PFSK-1 (cell line): ENCODE data around the gene PSD.

Experiments
- FOXP2 ChIP-seq: optimal IDR thresholded peaks from 2 replicates; pipeline ENCODE3; 2011; ENCODE audit warnings: borderline replicate concordance, control low read depth, inconsistent platforms; ENCODE audit not compliant: insufficient read depth; ENCODE audit errors: extremely low read length, extremely low read depth
- POLR2AphosphoS5 ChIP-seq: IDR thresholded peaks from 2 replicates; pipeline ENCODE4 v1.6.1; 2012; ENCODE audit warnings: low read depth, mild to moderate bottlenecking, control low read depth, low read length, moderate library complexity
- SIN3A ChIP-seq: IDR thresholded peaks from 2 replicates; pipeline ENCODE4 v1.6.1; 2012; ENCODE audit warnings: mild to moderate bottlenecking, low read length, moderate library complexity, borderline replicate concordance; ENCODE audit not compliant: insufficient read depth
- TAF1 ChIP-seq: IDR thresholded peaks from 2 replicates; pipeline ENCODE4 v1.6.1; 2012; ENCODE audit warnings: low read length, control low read depth, borderline replicate concordance; ENCODE audit not compliant: insufficient read depth
- TF ChIP-seq, protein P1 (sequence below), 2 experiments: IDR thresholded peaks; 2 replicates each; pipeline versions ENCODE4 v1.6.1 to v1.8.0; 2011 to 2012; ENCODE audit warnings: low read depth in 2 of 2, low read length in 2 of 2, control low read depth in 1 of 2, inconsistent platforms in 1 of 2, mild to moderate bottlenecking in 1 of 2, moderate library complexity in 1 of 2; ENCODE audit not compliant: insufficient read depth in 1 of 2

The PSD gene

DNA sequence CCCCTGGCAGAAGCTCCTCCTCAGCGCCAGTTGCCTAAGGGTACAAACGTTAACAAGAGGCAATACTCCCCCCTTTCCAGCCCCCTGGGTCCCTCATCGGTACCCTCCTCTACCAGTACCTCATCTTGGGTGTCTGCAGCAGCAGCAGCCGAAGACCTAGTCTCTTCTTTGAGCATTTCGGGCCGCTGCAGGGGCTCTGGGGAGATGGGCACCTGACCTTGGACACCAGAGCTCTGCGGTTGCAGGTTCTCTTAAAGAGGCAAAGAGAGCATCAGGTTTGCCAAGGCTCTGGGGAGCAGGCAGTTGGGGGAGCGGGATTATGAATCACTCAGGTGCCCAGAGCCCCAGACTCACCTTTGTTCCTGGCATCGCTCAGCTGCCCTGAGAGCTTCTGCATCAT is 5.6 kb upstream of the PSD start:
- TF ChIP-seq SIN3A = no peak
- TF ChIP-seq FOXP2 = no peak
- TF ChIP-seq, protein P1, sequence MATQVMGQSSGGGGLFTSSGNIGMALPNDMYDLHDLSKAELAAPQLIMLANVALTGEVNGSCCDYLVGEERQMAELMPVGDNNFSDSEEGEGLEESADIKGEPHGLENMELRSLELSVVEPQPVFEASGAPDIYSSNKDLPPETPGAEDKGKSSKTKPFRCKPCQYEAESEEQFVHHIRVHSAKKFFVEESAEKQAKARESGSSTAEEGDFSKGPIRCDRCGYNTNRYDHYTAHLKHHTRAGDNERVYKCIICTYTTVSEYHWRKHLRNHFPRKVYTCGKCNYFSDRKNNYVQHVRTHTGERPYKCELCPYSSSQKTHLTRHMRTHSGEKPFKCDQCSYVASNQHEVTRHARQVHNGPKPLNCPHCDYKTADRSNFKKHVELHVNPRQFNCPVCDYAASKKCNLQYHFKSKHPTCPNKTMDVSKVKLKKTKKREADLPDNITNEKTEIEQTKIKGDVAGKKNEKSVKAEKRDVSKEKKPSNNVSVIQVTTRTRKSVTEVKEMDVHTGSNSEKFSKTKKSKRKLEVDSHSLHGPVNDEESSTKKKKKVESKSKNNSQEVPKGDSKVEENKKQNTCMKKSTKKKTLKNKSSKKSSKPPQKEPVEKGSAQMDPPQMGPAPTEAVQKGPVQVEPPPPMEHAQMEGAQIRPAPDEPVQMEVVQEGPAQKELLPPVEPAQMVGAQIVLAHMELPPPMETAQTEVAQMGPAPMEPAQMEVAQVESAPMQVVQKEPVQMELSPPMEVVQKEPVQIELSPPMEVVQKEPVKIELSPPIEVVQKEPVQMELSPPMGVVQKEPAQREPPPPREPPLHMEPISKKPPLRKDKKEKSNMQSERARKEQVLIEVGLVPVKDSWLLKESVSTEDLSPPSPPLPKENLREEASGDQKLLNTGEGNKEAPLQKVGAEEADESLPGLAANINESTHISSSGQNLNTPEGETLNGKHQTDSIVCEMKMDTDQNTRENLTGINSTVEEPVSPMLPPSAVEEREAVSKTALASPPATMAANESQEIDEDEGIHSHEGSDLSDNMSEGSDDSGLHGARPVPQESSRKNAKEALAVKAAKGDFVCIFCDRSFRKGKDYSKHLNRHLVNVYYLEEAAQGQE (IDR thresholded peaks at IDR 0.05; ENCODE audit: insufficient read depth in 1 of 2, low read depth in 2 of 2, low read length in 2 of 2) = no peak
- no peak for TF ChIP-seq POLR2AphosphoS5
- TF ChIP-seq TAF1 = no peak

DNA sequence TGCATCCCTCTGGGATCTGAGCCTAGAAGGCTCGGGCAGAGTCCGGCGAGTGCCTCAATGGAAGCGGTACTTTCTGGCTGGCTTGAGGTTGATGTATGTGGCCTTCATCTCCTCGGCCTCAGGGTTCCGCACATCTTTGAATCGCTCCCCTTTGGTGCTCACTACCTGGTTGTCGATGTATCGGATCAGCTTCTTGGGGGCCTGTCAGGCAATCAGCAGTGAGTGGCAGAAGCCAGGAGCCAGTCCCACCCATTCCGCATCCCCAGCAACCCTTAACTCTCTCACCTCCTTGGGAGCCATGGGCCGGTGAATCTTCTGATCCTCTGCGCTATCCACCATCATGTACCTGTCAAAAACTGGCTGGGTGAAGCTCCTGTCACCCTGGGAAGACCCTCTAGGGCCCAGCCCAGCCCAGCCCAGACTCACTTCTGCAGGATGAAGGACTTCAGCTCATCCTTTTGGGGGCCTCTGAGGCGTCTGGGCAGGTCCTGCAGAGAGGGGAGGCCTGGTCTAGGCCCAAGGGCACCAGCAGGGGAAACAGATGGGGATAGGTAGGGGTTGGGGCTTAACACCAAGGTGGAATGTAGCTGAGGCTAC is 4.9 kb upstream of the PSD start:
- TF ChIP-seq SIN3A = no peak
- no peak for TF ChIP-seq POLR2AphosphoS5
- TF ChIP-seq TAF1 = no peak
- TF ChIP-seq, protein P1 (IDR thresholded peaks at IDR 0.05; ENCODE audit: insufficient read depth in 1 of 2, low read depth in 2 of 2, low read length in 2 of 2) = no peak
- TF ChIP-seq FOXP2 = no peak

DNA sequence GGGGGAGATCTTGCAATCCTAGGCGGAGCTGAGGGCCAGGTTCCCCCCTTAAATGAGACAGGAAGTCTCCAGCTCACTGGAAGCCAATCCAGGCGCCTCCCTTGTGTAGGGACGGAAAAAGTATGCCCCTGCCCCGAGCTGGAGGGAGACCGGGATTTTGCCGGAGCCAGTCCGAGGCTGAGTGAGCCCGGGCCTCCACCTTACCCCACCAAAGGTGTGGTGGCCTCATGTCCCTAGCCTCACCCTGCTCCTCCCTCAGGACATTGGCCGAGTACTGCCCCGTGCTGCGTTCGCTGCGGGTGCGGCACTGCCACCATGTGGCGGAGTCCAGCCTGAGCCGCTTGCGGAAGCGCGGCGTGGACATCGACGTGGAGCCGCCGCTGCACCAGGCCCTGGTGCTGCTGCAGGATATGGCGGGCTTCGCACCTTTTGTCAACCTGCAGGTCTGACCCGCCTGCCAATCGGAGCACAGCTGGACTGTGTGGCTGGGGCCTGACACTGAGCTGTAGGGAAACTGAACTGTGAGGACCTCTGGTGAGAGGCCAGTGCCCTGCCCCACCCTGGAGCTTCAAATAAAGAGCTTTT is 4.1 kb upstream of the PSD start:
- TF ChIP-seq FOXP2 (peak; percentile 90), TAF1 (no peak)

DNA sequence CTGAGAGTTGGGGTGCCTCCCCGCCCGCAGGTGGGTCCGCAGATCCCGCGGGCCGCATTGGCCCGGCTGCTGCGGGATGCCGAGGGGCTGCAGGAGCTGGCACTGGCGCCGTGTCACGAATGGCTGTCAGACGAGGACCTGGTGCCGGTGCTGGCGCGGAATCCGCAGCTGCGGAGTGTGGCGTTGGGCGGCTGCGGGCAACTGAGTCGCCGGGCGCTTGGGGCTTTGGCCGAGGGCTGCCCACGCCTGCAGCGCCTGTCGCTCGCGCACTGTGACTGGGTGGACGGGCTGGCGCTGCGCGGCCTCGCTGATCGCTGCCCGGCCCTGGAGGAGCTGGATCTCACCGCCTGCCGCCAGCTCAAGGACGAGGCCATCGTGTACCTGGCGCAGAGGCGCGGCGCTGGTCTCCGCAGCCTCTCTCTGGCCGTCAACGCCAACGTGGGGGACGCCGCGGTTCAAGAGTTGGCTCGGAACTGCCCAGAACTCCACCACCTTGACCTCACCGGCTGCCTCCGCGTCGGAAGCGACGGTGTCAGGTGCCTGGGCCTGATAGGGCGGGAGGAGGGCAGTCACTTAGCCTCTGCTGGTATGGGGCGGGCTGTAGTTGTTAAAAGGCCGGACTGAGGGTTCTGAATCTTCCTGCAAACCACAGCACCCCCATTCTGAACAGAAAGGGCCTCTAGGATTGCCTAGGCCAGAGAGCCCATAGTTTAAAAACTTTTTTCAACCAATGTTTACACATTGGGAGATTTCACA is 3.4 kb upstream of the PSD start:
- TF ChIP-seq POLR2AphosphoS5 (no peak), TAF1 (no peak), FOXP2 (peak; percentile 35), SIN3A (no peak)
- TF ChIP-seq, protein P1 (IDR thresholded peaks at IDR 0.05; ENCODE audit: insufficient read depth in 1 of 2, low read depth in 2 of 2, low read length in 2 of 2) = no peak

DNA sequence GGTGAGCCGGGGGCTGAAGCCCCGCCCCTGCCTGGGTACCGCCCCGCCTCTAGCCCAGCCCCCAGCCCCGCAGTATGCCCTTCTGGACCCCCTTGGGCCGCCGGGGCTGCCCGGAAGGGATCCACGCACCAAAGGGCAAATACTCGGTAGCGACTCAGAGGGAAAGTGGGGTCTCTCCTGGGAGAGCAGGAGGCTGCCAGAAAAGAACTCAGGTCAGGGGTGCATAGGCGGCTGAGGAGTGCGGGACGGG is 2.8 kb upstream of the PSD start:
- no peak for TF ChIP-seq POLR2AphosphoS5
- no peak for TF ChIP-seq FOXP2
- no peak for TF ChIP-seq TAF1
- TF ChIP-seq, protein P1 (IDR thresholded peaks at IDR 0.05; ENCODE audit: insufficient read depth in 1 of 2, low read depth in 2 of 2, low read length in 2 of 2) = no peak
- TF ChIP-seq SIN3A = no peak
